DOHH2 (cell line): ENCODE data around the gene ASPRV1.

Experiments
- H3F3A ChIP-seq: fragments of 200-600 bp; sonication (generic), shearing (Covaris generic); 2 replicates; pipeline ENCODE4 v1.6.0; 2016; ENCODE audit warnings: antibody characterized with exemption, mild to moderate bottlenecking; ENCODE audit not compliant: control insufficient read depth, insufficient read depth
- H3K27ac ChIP-seq: fragments of 200-600 bp; sonication (generic); 2 replicates; pipeline ENCODE4 v1.5.1; 2014; ENCODE audit warnings: low read depth, mild to moderate bottlenecking, low read length, moderate library complexity
- H3K27me3 ChIP-seq: fragments of 200-600 bp; sonication (generic); 2 replicates; pipeline ENCODE4 v1.6.1; 2014; ENCODE audit warnings: mild to moderate bottlenecking, low read length, mixed read lengths; ENCODE audit not compliant: control insufficient read depth
- H3K36me3 ChIP-seq: fragments of 200-600 bp; sonication (generic); 2 replicates; pipeline ENCODE4 v1.6.1; 2014; ENCODE audit warnings: mild to moderate bottlenecking, low read length, moderate library complexity, mixed read lengths; ENCODE audit not compliant: control insufficient read depth
- H3K4me1 ChIP-seq: fragments of 200-600 bp; sonication (generic); 2 replicates; pipeline ENCODE4 v1.6.1; 2014; ENCODE audit warnings: mild to moderate bottlenecking, low read length, mixed read lengths; ENCODE audit not compliant: control insufficient read depth
- H3K4me2 ChIP-seq: fragments of 200-600 bp; sonication (generic); 2 replicates; pipeline ENCODE4 v1.6.0; 2014; ENCODE audit warnings: mild to moderate bottlenecking, low read length, moderate library complexity
- H3K4me3 ChIP-seq: fragments of 200-600 bp; sonication (generic); 2 replicates; pipeline ENCODE4 v1.5.1; 2014; ENCODE audit warnings: mild to moderate bottlenecking, low read length, mixed read lengths
- H3K79me2 ChIP-seq: fragments of 200-600 bp; sonication (generic); 2 replicates; pipeline ENCODE4 v1.6.1; 2014; ENCODE audit warnings: mild to moderate bottlenecking, low read length, mixed read lengths; ENCODE audit not compliant: control insufficient read depth
- H3K9me2 ChIP-seq: fragments of 200-600 bp; sonication (generic); replicated peaks from 2 replicates; pipeline ENCODE4 v1.6.1; 2014; ENCODE audit warnings: mild to moderate bottlenecking, low read length, mixed read lengths; ENCODE audit not compliant: control insufficient read depth
- H3K9me3 ChIP-seq: fragments of 200-600 bp; sonication (generic); 2 replicates; pipeline ENCODE4 v1.6.1; 2014; ENCODE audit warnings: antibody characterized with exemption, low read length, mixed read lengths; ENCODE audit not compliant: control insufficient read depth, insufficient read depth
- H4K20me1 ChIP-seq: fragments of 200-600 bp; sonication (generic); 2 replicates; pipeline ENCODE4 v1.6.0; 2014; ENCODE audit warnings: low read depth, mild to moderate bottlenecking, antibody characterized with exemption, low read length, moderate library complexity; ENCODE audit not compliant: control insufficient read depth, insufficient read depth
- EZH2phosphoT487 ChIP-seq: fragments of 200-600 bp; sonication (generic); IDR thresholded peaks from 2 replicates; pipeline ENCODE4 v1.6.1; 2017; ENCODE audit warnings: borderline replicate concordance, mild to moderate bottlenecking, antibody characterized with exemption, low read length, moderate library complexity, mixed read lengths
- TF ChIP-seq, protein P1 (sequence below): fragments of 200-600 bp; sonication (generic); IDR thresholded peaks from one replicate; pipeline ENCODE4 v1.5.1; 2014; ENCODE audit warnings: antibody characterized with exemption, mild to moderate bottlenecking, low read depth, low read length; ENCODE audit not compliant: poor library complexity, severe bottlenecking

The ASPRV1 gene

DNA sequence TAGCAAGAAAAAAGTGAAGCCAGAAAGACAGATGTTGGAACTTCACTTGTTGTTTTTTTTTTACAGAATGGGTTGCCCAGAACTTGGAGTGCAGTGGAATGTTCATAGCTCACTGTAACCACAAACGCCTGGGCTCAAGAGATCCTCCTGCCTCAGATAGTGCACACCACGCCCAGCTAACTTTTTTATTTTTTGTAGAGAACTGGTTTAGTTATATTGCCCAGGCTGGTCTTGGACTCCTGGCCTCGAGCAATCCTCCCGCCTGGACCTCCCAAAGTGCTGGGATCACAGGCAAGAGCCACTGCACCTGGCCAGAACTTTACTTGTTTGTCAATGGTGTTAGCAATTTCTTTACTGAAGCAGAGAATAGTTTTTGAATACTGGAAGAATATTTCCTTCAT lies 11.9 kb upstream of the ASPRV1 start:
- H3K9me3 ChIP-seq = no peaks in the 10 kb centered on the region
- no peak overlapping the region for H3K4me2 ChIP-seq
- H3K27ac ChIP-seq = no peak overlapping the region
- H3K9me2 ChIP-seq = no peaks in the 10 kb centered on the region
- H4K20me1 ChIP-seq = no peaks in the 10 kb centered on the region
- no peaks in the 10 kb centered on the region for H3F3A ChIP-seq
- no peak overlapping the region for H3K4me3 ChIP-seq
- no peaks in the 10 kb centered on the region for H3K79me2 ChIP-seq
- no peaks in the 10 kb centered on the region for H3K36me3 ChIP-seq
- no peaks in the 10 kb centered on the region for H3K4me1 ChIP-seq
- TF ChIP-seq EZH2phosphoT487 = no peak
- TF ChIP-seq, protein P1, sequence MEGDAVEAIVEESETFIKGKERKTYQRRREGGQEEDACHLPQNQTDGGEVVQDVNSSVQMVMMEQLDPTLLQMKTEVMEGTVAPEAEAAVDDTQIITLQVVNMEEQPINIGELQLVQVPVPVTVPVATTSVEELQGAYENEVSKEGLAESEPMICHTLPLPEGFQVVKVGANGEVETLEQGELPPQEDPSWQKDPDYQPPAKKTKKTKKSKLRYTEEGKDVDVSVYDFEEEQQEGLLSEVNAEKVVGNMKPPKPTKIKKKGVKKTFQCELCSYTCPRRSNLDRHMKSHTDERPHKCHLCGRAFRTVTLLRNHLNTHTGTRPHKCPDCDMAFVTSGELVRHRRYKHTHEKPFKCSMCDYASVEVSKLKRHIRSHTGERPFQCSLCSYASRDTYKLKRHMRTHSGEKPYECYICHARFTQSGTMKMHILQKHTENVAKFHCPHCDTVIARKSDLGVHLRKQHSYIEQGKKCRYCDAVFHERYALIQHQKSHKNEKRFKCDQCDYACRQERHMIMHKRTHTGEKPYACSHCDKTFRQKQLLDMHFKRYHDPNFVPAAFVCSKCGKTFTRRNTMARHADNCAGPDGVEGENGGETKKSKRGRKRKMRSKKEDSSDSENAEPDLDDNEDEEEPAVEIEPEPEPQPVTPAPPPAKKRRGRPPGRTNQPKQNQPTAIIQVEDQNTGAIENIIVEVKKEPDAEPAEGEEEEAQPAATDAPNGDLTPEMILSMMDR = no peak
- peaks cover 3% of the 10 kb centered on the region; the same call in 1 of the 2 replicates for H3K27me3 ChIP-seq

DNA sequence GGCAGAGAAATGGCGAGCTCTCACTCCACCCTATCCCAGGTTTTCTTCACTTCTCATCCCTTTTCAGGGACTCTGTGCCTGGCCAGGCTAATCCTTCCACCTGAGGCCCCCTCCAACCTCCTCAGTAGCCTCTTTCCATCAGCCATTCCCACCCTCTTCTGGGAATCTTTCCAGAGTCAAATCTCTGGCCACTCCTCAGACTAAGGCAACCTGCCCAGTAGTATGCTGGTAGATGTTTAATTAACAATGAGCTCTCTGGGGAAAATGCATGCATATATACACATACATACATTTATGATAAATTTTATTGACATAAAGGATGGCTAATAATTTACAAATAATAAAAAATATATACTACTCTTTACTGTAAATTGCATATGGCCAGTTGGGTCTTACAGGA lies 11.4 kb upstream of the ASPRV1 start:
- Histone ChIP-seq H3K4me1 (no peaks in the 10 kb centered on the region), H4K20me1 (no peaks in the 10 kb centered on the region), H3K27me3 (peaks cover 3% of the 10 kb centered on the region; the same call in 1 of the 2 replicates), H3K9me2 (no peaks in the 10 kb centered on the region), H3F3A (no peaks in the 10 kb centered on the region), H3K9me3 (no peaks in the 10 kb centered on the region), H3K4me2 (no peak overlapping the region), H3K4me3 (no peak overlapping the region), H3K79me2 (no peaks in the 10 kb centered on the region), H3K36me3 (no peaks in the 10 kb centered on the region), H3K27ac (no peak overlapping the region)
- TF ChIP-seq, protein P1 = no peak
- TF ChIP-seq EZH2phosphoT487 = no peak

DNA sequence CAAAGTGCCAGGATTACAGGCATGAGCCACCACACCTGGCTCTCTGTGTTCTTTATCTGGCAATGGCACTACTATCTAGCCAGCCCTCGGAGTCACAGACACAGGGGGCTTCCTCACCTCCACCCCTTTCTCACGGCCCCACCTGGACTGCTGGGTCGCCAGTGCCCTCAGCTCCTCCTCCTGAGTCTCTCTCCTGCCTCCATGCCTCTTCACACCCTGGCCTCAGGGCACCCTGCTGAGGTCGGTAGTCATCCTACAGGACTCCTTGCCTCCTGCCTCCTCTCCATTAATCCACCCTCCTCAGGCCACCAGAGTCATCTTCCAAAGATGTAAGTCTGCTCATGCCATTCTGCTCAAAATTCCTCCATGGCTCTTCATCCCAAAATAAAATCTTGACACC lies 8.6 kb upstream of the ASPRV1 start:
- Histone ChIP-seq H3K4me2 (no peak overlapping the region), H3K27me3 (peaks cover 3% of the 10 kb centered on the region; the same call in 1 of the 2 replicates), H3K36me3 (no peaks in the 10 kb centered on the region), H3K4me3 (no peak overlapping the region), H3K27ac (no peak overlapping the region), H3K9me3 (no peaks in the 10 kb centered on the region), H4K20me1 (no peaks in the 10 kb centered on the region), H3K79me2 (no peaks in the 10 kb centered on the region), H3K4me1 (no peaks in the 10 kb centered on the region), H3F3A (no peaks in the 10 kb centered on the region), H3K9me2 (no peaks in the 10 kb centered on the region)
- TF ChIP-seq, protein P1 = no peak
- no peak for TF ChIP-seq EZH2phosphoT487
